Retina (tissue), 1 donor: ENCODE results near the gene LIN28A.

Source experiments
- DNase-seq: peaks from one replicate; pipeline ENCODE4 v3.0.0-alpha.2; 2016

The LIN28A gene

DNA sequence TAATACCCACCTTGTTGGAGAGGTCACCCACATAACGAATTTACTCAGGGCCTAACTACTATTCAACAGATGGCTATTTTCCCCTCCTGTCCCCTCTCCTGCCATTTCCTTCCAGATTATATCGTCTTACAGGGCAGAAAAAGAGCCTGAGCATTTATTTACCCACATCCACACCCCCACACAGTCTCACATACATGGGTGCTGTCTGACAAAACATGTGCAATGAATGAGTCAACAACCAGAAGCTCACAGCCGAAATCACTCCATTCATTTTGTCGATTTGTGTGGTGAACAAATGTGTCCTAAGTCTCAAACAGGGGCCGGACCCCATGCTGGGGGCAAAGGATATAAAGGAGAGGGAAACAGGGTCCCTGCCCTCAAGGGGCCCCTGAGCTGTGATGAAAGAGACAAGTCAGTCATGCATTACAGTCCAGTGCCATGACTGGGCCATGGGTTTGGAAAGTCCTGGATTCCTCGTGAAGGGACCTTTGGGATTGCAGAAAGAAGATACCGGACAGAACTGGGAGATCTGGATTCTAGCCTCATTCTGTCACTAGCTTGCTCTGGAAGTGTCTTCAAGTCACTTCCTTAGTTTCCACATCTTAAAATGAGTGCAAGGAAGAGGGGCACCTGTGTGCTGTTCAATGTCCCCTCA is 21.7 kb upstream of the LIN28A start:
- no peak for DNase-seq

GRCh38 chr1:26389604-26390247 is 20.9 kb upstream of the LIN28A start:
- DNase-seq, result no peak

- DNase-seq, result peak; percentile 8
These were observed 19.2 kb upstream of the LIN28A start for GRCh38 chr1:26391450-26391849.

- DNase-seq, result no peak
These were observed 14.9 kb upstream of the LIN28A start for GRCh38 chr1:26395754-26396153.

GRCh38 chr1:26399034-26399433 is 11.6 kb upstream of the LIN28A start:
- no peak for DNase-seq

DNA sequence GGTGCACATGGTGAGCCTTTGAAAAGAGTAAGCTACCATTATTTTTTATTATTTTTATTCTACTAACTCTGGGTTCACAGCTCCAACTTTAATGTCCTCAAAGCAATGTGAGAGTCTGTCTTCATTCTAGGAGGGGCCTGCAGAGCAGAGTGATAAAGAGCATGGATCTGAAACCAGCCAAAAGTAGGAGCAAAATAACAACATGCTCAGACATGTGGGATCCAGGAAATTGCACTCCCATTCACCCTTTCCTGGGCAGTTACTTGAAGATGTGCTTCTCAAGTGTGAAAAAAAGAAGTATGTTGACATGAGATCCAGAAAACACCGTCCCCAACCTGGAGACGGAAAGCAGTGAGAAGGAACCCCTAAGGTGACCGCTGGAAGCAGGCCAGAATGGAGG is 8.7 kb upstream of the LIN28A start:
- no peak for DNase-seq

DNA sequence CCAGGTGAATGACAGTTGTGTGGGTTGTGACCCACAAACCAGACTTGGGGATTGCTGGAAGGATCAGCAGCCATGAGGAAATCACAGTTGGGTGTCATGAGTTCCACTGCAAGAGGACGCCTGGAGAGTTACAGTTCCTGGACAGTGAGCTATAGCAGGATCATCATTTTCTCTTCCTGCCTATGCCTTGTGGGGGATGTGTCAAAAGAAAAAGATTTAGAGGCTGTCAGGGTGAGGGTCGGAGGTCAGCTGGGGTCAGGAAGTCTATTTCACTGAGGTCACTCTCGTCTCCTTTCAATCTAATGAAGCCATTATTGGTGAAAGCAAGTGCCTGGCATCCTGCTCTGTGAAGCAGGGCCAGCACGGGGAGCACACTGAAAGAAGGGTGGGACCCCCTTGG is 7.0 kb upstream of the LIN28A start:
- DNase-seq, result no peak

- no peak for DNase-seq
These were observed 6.0 kb upstream of the LIN28A start for GRCh38 chr1:26404641-26405040.

GRCh38 chr1:26405281-26405915 is 5.2 kb upstream of the LIN28A start:
- no peak for DNase-seq

- peak; percentile 85 for DNase-seq
These were observed 2.0 kb upstream of the LIN28A start for GRCh38 chr1:26408604-26409003.

GRCh38 chr1:26409191-26409807 is 1.3 kb upstream of the LIN28A start:
- DNase-seq, result peak; percentile 72

DNA sequence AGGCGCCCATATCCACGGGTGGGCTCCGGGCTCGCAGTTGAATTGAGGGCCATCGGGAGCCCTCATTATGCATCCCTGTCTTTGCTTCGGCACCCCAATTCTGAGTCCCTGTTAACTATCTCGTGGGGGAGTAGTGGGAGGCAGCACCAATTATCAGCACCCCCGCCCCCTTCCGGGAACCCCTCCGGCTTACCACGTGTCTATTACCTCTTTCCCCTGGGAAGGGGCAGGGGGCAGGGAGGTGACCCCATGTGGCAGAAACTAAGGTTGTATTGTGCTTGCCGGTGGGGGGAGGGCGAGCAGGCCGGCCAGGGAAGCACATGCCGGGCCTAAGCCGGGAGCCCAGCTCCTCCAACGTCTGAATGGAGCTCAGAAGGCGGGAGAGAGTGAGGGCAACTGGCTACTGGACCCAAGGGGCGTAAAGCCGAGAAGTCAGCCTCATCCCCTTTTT is 1.0 kb downstream of the LIN28A start:
- peak; percentile 24 for DNase-seq

DNA sequence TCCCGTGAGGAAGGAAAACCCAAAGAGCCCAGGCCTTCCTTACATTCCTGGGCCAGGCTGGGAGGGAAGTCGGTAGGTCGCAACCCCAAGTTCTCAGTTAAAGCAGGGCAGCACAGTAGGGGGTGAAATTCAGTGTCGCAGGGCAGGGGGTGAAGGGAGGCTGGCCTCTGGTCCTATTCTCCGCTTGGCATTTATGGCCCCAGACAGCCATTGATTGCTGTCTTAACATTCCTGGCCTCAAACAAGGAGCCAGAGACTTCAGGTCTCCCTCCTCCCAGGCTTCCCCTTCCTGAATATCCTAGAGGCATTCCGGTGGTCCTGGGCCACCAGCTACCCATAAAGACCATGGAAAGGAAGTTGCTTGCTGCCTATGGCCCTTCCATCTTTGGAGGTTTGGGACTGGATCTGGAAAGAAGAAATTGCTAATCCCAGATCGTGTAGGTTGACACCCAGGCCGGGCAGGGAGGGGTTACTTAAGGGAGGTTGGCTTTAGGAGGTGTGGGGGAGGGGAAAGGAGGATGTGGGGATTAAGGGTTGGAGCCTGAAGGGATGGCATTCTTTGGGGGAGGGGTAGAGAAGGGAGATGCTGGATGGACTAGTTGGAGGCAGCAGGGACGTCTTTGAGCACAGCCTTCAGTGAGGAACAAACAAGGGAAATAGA is 1.7 kb downstream of the LIN28A start:
- no peak for DNase-seq

- no peak for DNase-seq
These were observed 2.4 kb downstream of the LIN28A start for GRCh38 chr1:26413031-26413430.

GRCh38 chr1:26417111-26417759 is 6.6 kb downstream of the LIN28A start:
- DNase-seq, result peak; percentile 74

DNA sequence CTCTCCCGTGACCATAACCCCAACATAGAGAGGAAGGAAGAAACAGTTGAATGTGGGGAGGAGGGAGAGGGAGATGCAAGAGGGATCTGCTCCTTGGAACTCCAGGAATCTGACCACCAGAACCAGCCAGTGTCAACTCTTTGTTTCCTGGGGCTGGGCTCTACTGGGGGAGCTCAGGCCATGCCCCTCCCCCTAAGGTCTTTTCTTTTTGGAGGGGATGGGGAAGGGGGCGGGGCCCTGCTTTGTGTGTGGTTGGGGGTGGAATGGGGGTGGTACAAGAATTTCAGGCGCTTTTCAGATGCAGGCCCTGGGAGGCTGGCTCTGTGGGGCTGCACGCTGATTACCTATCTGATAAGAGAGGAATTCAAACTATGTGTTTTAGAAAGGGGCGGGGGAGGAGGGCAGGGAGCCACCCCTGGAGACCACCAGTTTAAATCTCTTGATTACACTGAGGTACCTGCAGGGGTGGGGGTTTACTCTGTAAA is 8.3 kb downstream of the LIN28A start:
- DNase-seq, result no peak

DNA sequence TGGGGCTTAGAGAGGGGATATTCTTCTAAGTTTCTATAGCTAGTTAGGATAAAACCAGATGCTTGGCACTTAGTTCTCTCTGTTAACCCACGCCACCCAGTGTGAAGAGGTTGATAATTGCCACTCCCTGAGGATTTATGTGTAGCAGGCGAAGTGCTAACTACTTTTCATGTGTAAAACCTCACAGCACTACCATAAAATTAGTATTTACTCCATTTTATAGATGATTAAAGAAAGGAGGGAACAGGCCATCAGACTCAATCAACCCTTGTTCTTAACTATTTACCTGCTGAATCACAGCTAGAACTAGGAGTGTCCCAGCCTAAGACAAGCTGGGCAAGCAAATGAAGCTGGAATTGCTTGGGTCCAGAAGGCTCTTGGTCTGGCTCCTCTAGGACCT is 8.9 kb downstream of the LIN28A start:
- DNase-seq, result no peak

DNA sequence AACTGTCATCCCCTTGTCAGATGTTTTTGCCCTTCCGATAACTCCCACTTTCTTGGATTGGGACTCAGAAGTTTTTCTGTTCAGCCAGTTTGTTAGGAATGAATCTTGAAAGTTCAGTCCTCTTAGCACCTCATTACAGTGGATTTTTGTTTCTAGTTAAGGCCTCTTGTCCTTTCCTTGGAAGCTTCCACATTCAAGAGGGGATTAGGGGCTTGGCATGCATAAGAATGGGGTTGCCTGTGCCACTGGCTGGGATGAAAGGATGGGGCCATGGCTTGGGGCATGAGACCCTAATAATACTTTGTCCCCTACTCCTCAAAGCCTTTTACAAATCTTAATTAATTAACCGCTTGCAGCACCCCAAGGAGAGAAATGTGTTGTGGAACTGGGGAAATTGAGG is 19.1 kb downstream of the LIN28A start:
- no peak for DNase-seq

- peak; percentile 99 for DNase-seq
These were observed 21.5 kb downstream of the LIN28A start, which contains the start of gene DHDDS for GRCh38 chr1:26431979-26432695. DHDDS (plus strand) TSS chr1:26432321; CDS start chr1:26432946, 625 bp downstream.

- no peak for DNase-seq
These were observed 22.2 kb downstream of the LIN28A start for GRCh38 chr1:26432793-26433192.

- DNase-seq, result no peak
These were observed 23.6 kb downstream of the LIN28A start for GRCh38 chr1:26434161-26434752.
